HG03045 (cell line): Measurements from ENCODE around the gene KNDC1.
"Not testable (repeated sequence)": the region's sequence is repeated elsewhere in the genome, so short reads cannot be mapped to it uniquely, and the experiment has no call there.

Source experiments
- ATAC-seq: cut with Tn5 transposase; IDR thresholded peaks from one replicate; pipeline ENCODE4 v1.9.1; 2021; ENCODE audit warnings: mild to moderate bottlenecking, moderate library complexity; ENCODE audit not compliant: unreplicated experiment

The KNDC1 gene, protein sequence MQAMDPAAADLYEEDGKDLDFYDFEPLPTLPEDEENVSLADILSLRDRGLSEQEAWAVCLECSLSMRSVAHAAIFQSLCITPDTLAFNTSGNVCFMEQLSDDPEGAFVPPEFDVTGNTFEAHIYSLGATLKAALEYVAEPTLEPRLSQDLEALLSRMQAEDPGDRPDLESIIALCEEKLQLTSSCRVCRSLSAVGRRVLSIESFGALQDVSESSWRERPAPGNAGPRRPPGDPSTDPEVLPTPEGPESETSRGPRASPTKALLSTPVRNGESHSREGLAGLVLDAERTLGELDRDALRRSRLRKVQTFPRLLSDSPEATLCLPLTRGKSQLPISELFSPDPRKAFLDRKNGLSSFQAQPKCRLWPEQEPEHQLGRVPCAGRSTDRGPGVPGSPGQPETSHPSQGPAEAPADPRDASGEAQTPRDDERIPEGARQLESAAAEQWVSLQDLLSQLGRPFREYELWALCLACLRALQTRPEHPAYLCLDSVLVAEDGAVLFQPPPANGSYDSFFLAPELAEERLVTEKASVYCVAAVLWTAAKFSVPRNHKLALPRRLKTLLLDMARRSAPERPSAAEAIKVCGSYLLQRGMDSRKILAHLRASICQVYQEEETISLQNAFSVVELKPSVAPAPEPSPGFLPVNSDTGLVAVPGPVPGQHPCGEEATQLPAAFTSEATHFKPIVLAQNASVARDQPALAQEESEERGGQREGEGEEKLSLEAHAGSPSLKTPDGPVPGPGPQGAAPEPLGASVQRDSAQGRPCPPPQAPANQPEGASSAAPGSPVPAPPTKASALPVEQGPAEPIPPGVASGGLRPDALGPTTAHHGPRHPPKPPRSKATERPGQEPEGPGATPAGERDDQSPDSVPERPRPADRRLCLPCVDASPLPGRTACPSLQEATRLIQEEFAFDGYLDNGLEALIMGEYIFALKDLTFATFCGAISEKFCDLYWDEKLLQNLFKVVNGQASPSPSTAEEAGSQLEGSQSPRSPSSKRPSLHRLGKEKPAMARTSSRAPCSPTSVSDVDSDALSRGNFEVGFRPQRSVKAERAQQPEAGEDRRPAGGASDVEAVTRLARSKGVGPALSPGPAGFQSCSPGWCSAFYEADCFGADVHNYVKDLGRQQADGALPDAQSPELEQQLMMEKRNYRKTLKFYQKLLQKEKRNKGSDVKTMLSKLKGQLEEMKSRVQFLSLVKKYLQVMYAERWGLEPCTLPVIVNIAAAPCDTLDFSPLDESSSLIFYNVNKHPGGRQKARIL (N-terminal part only)

DNA sequence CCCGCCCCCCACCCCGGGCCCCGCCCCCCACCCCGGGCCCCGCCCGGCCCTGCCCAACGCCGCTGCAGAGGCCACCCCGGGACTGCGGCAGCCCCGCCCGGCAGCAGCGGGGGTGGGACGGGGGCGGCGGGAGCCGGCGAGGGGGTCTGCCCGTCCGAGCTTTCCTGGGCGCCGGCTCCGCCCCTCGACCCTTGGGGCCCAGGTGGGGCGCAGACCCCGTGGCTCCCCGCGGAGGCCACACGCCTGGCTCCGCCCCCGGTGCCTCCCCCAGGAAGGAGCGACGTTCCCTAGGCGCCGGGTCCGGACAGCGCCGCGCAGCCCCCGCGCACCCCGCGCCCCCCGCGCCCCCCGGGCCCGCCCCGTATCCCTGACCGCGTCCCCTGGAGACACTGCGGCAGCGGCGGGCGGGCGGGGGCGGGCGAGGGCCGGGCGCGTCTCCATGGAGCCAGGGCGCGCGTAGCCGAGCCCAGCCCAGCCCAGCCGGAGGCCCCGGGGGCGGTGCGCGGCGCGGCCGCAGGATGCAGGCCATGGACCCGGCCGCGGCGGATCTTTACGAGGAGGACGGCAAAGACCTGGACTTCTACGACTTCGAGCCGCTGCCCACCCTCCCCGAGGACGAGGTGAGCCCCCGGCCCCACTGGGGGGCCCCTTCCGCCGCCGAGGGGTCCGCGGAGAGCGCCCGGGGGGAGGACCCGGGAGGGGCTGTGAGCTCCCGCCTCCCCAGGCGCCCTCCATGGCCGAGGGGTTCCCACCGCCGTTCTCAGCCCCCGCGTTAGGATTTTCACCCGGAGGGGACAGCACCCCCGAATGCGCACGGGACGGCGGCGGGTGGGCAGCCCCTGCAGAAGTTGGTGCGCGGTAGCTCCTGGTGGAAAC lies at the start of gene KNDC1:
Gene KNDC1, plus strand, starts transcription at position 270 of the 876 bp plus-strand sequence. Its CDS starts 249 bp downstream, at position 519.
- no peak for ATAC-seq

DNA sequence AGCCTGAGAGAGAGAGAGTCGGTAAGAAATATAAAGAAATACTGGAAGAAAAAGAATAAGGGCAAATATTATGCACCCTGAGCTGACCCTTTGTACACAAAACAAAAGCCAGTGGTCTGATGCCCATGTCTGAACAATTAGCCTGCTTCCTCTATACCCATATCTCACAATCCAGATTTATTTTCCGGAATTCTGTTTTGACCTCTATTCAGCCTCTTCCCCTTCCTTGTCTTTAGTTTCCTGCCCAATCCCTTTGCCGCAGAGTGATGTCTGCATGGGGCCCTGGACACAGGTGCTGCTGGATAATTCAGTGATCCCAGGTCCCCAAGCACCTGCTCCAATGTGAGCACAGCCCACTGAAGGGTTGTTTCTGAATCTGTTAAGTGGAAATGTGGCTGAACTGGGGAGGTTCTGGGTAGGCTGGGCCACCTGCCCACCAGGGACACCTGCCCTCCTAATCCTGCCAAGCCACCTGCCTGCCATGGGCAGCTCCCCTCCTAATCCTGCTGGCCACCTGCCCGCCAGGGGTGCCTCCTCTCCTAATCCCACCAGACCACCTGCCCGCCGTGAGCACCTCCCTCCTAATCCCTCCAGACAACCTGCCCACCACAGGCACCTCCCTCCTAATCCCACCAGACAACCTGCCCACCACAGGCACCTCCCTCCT lies 49.3 kb upstream of the KNDC1 start:
- ATAC-seq: no peak

DNA sequence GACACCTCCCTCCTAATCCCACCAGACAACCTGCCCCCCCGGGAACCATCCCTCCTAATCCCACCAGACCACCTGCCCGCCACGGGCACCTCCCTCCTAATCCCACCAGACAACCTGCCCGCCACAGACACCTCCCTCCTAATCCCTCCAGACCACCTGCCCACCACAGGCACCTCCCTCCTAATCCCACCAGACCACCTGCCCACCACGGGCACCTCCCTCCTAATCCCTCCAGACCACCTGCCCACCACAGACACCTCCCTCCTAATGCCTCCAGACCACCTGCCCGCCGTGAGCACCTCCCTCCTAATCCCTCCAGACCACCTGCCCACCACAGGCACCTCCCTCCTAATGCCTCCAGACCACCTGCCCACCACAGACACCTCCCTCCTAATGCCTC lies 48.4 kb upstream of the KNDC1 start:
- not testable (repeated sequence) for ATAC-seq

DNA sequence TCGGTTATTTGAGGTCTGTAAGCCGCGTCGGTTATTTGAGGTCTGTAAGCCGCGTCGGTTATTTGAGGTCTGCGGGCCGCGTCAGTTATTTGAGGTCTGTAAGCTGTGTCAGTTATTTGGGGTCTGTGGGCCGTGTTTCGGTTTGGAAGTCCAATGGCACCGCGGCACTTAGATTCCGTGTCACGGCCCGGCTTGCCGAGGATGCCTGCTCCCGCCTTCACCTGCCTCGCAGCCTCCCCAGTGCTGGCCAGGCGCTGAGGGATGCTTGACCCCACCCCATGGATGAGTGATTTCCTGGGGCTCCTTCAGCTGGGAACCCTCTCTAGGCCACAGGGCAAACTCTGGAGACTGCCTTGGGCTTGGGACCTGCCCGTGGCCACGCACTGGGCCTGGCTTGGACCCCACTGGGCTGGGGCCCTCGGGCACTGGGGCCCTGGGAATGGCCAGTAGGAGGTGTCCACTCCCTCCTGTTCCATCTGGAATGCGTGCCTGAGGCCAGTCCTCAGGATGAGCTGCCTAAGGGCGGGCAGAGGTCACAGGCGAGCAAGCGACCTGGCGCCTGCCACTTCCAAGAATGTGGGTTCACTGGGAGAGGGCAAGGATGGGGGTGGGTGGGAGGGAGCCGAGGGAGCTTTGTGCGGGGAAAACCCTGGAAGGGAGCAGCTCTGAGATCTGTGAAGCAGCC lies 46.7 kb upstream of the KNDC1 start:
- ATAC-seq: no peak

DNA sequence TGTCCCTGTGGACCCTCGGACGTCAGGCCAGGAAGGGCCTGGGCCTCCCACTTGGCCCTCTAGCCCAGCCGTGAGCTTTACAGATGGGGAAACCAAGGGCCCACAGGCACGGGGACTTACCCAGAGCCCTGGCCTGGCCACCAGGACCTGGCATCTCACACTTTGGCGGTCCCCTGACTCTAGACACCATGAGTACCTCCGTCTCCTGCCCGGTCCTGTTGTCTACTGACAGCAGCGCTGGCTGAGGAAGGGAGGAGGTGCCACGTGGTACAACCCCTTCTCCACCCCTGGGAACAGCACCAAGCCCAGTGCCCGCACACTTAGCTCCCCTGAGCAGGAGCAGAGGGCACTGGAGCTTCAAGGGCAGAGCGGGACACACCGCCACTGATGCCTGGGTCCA lies 46.2 kb upstream of the KNDC1 start:
- ATAC-seq: no peak

DNA sequence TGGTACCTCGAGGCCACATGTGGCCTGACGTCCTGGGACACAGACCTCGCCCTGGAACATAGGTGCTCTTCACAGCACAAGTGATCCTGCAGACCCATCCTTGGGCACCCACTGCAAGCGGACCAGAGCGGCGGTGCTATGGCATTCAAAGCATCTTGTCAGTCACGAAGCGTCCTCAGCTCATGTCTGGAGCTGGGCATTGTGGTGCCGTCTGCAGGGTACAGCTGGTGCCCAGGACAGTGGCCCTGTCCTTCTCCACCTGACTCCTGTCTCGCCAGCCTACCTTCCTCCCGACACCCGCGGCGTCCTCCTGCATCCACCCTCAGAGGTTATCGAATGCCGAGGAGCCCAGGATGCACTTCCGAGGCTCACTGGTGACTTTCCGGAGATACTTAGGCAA lies 45.8 kb upstream of the KNDC1 start:
- ATAC-seq: no peak

DNA sequence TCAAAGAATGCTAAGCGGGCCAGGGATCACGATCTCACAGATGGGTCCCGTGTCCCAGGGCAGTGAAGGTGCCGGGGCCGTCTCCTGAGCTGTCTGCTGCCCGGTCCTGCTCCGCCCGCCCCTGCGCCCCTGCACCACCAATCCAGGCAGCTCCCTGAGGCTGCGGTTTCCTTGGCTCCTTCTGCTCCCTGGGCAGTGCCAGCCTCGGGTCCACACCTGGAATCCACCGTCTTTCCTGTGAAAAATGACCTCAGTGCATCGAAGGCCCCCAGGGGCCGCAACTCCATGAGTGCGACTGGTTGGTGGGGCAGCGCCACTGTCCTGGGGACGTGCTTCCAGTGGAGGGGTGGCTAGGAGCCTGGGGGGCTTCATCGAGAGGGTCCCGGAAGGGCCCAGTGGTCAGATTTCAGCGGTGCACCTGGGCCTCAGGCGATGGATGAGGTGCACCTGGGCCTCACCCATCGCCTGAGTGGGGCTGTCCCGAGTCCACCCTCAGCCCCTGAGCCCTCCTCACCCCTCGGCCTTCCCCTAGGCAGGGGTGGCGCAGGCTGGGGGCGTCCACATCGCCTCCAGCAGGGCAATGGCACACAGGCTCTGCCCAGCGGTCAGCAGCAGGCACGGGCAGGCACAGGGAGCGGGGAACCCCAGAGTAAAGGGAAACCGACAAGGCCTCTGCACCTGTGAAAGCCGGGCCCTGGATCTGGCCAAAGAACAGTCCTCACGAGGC lies 45.1 kb upstream of the KNDC1 start:
- no peak for ATAC-seq

DNA sequence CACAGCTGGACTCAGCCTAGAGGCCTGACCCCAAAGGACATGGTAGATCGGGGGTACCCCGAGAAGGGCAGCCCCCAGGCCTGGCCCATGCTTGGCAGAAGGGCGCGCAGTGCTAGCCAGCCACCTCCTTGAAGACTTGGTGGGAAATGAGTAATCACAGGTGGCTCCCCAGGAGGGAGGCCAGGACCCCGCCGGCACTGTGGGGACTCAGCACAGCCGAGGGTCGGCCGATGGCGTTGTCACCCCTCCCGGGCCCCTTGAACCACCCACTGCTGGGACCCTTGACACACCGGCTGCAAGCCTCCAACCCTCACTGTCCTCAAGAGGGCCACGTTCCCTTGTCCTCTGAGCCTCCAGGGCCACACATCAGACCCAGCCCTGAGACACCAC lies 44.6 kb upstream of the KNDC1 start:
- no peak for ATAC-seq

DNA sequence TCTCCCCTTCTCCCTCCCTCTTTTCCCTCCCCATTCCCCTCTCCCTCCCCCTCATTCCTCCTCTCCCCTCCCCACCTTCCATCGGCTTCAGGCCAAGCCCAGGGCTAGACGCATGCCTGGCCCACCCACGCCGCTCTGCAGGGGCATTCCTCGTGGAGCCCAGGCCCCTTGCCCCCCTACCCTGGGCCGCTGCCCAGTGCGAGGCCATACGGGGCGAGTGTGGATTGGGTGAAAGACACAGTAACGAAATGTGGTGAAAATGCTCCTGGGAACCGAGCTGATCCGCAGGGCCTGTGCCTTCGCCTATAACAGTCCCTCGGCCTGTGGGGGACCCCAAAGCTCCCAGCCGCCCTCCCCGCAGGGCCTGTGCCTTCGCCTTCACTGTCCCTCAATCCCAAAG lies 44.0 kb upstream of the KNDC1 start:
- no peak for ATAC-seq

DNA sequence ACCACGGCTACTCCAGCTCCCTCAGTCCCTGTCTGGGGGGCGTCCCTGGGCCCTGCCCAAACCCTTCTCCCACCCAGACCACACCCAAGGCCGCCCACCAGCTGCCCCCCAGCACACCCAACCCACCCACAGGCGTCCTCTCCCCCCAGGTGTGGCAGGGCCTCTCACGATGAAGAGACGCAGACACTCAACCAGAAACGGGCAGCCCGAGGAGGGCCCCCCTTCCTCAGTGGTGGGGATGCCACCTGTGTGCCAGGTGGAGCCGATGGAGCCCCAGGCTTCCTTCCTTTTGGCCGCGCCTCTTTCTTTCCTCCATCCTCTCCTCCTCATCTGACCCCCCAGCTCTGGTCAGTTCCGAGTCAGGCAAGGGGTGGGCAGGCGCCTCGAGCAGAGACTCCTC lies 43.6 kb upstream of the KNDC1 start:
- no peak for ATAC-seq

DNA sequence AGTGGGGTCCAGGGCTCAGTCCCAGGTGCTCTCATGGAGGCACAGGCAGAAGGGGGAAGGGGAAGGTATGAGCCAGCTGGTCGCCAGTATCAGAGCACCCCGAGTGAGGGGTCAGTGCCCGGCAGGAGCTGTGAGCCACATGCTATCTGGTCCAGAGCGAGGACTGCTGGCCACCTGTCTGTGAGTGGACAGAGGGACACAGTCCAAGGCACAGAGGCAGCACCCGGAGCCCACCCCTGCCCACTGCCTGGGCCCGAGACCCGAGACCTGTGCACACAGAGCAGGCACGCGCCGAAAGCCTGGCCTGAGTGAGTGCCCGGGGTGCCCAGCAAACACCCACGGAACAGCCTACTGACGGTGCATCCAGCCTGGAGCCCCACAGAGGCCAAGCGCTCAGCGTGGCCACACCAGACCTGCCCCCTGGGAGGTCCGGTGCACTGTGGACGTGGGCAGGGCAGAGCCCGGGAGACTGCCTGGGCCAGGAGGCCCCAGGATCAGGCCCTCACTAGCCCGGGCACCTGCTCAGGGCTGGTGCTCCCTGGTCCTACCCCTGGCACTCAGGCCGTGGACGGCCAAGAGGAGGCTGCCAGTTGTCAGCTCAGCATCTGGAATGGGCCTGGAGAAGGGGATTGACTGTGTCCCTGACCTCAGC lies 42.9 kb upstream of the KNDC1 start:
- ATAC-seq: no peak

DNA sequence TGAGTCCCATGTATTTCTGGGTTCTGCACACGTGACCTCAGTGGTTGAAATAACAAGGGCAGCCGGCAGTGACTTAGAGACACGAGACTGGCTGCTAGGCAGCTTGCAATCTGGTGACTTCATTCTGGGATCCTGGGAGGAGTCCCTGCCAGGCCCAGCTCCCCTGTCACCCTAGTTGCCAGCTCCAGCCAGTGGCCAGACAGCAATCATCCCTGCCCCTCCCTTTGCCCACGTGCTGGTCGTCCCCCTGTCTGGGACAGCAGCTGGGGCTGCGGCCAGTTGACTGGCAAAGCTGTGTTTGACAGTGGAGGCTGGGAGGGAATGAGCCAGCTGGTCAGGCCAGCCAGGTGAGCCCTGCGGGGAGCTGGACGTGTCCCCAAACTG lies 42.3 kb upstream of the KNDC1 start:
- no peak for ATAC-seq

DNA sequence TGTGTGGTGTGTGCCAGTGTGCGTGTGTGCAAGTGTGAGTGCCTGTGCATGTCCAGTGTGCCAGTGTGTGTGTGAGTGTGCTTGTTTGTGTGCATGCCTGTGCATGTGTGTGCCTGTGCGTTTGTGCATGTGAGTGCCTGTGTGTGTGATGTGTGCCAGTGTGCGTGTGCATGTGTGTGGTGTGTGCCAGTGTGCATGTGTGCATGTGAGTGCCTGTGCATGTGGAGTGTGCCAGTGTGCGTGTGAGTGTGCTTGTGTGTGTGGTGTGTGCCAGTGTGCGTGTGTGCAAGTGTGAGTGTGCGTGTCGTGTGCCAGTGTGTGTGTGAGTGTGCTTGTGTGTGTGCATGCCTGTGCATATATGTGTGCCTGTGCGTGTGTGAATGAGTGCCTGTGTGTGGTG lies 38.5 kb upstream of the KNDC1 start:
- ATAC-seq: no peak

DNA sequence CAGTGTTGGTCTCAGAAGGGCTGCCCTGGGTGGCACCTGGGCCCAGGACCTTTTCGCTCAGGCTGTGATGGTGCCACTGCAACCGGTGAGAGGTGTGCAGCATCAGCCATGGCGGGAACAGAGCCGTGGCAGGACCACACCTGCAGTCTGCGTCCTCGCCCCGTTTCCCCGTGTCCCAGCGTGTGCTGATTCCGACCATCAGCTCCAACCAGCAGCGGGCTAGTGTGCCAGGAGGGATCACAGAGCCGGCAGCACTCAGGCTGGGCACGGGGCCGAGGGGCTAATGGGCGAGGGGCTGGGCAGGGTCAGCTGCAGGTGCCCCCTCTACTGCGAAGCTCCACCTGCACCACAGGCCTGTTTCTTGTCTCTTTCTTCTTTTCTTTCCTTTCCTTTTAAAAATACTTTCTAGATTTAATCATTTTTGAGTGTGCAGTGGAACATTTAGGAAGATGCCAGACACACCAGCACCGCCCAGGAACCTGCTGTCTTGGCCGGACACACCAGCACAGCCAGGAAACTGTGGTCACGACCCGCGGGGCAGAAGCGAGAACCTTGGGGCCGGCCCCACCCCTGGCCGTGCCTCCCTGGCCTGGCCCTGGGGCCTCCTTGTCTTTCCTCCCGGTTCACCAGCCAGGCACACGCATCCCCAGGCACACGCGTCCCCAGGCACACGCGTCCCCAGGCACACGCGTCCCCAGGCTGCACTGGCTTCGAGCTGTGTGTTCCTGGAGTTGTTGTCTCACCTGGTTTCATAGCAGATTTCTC lies 37.7 kb upstream of the KNDC1 start:
- no peak for ATAC-seq

DNA sequence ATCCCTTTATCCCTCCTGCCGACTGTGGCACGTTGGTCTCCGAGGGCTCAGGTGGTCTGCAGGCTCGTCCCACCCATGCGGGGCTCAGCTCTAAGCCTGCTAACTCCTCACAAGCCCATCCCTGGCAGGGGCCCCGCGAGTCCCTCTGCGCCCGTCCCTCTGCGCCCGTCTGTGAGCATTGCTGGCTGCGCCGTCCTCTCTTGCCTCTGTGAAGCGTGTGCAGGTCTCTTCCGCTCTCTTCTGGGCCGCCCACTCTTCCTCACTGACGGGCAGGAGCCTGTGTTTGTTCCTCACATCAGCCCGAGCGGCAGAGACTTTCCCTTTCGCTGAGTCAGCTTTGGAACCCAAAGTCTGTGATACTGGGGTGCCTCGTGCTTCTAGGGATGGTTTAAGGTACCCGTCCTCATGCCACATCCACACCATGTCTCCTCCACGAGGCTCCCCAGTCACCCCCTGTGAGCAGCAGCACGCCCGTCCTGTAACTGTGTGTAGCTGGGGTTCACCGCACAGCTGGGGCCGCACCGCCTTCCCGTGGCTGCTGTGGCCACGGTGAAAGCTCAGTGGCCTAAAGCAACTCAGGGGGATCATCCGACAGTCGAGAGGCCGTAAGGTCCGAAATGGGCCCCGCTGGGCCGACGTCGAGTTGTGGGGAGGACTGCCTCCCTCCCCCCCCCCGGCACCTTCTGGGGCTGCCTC lies 36.8 kb upstream of the KNDC1 start:
- no peak for ATAC-seq

DNA sequence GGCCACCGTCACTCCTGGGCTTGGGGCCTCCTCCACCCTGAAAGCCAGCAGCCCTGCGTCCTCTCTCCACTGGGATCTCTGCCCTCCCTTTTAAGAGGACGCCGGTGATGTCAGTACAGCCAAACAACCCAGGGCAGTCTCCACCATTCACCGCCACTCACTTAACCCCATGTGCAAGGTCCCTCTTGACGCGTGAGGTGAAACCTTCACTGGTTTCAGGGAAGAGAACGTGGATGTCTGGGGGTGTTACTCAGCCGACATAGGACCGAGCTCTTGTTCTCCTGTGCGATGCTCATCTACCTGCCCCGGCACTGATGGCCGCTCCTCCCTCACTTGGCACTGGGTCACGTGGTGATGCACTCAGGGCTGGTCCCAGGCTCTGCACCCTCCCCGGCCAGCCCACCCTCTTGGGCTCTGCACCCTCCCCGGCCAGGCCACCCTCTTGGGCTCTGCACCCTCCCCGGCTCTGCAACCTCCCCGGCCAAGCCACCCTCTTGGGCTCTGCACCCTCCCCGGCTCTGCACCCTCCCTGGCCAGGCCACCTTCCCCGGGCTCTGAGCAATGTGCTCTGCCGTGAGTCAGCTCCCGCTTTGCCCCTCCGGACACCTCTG lies 36.2 kb upstream of the KNDC1 start:
- no peak for ATAC-seq
